Liver (tissue), 9 donors: Measurements from ENCODE around the gene TUBB6. TPM values are rescaled to one million over a fixed set of nuclear protein-coding genes. Genes with fewer than 3 reads are reported as not detected.

ENCODE experiments used
- DNase-seq: peaks from one replicate; pipeline ENCODE4 v3.0.0-alpha.2; 2017; ENCODE audit warnings: low spot score
- H3K27ac ChIP-seq, 2 donors: one replicate each; pipeline ENCODE4 v1.7.0; 2013; ENCODE audit warnings: inconsistent platforms in 2 of 2, low read length in 2 of 2, control low read depth in 1 of 2, low read depth in 1 of 2, mild to moderate bottlenecking in 1 of 2
- H3K27me3 ChIP-seq, 4 donors: one replicate each; pipeline versions ENCODE4 v1.6.1 to v1.7.0; 2013; ENCODE audit warnings: low read length in 3 of 4, inconsistent platforms in 1 of 4, mild to moderate bottlenecking in 1 of 4, moderate library complexity in 1 of 4; ENCODE audit not compliant: control insufficient read depth in 4 of 4, insufficient read depth in 4 of 4
- H3K36me3 ChIP-seq, 4 donors: one replicate each; pipeline versions ENCODE4 v1.6.1 to v1.7.0; 2013; ENCODE audit warnings: low read length in 3 of 4, mild to moderate bottlenecking in 3 of 4, low read depth in 1 of 4, moderate library complexity in 1 of 4; ENCODE audit not compliant: control insufficient read depth in 4 of 4, insufficient read depth in 3 of 4
- H3K4me1 ChIP-seq, 4 donors: one replicate each; pipeline versions ENCODE4 v1.6.1 to v1.7.0; 2013; ENCODE audit warnings: low read length in 3 of 4, mild to moderate bottlenecking in 3 of 4, moderate library complexity in 1 of 4; ENCODE audit not compliant: control insufficient read depth in 4 of 4, insufficient read depth in 4 of 4
- H3K4me3 ChIP-seq, 3 donors: one replicate each; pipeline versions ENCODE4 v1.6.1 to v1.7.0; 2013; ENCODE audit warnings: low read length in 3 of 3, control low read depth in 1 of 3, low read depth in 1 of 3, mild to moderate bottlenecking in 1 of 3
- H3K9ac ChIP-seq, 2 donors: one replicate each; pipeline ENCODE4 v1.7.0; 2013; ENCODE audit warnings: low read length in 2 of 2, mild to moderate bottlenecking in 2 of 2, moderate library complexity in 2 of 2, control low read depth in 1 of 2, low read depth in 1 of 2
- H3K9me3 ChIP-seq, 4 donors: one replicate each; pipeline versions ENCODE4 v1.6.1 to v1.7.0; 2013; ENCODE audit warnings: low read length in 3 of 4; ENCODE audit not compliant: control insufficient read depth in 4 of 4
- ATF3 ChIP-seq: IDR thresholded peaks from 2 replicates; pipeline ENCODE4 v1.6.1; 2016; ENCODE audit warnings: antibody characterized with exemption
- CTCF ChIP-seq: fragments of 150-350 bp; IDR thresholded peaks from 2 replicates; pipeline ENCODE4 v1.5.1; 2017; ENCODE audit warnings: improper control_type of control experiment, low read depth, low read length; ENCODE audit not compliant: missing input control
- EGR1 ChIP-seq, 2 donors: IDR thresholded peaks; 2 replicates each; pipeline ENCODE4 v1.6.1; 2016 to 2018; ENCODE audit warnings: antibody characterized with exemption in 2 of 2, low read depth in 2 of 2
- FOXA1 ChIP-seq: IDR thresholded peaks from 2 replicates; pipeline ENCODE4 v1.6.1; 2016; ENCODE audit warnings: antibody characterized with exemption
- FOXA2 ChIP-seq: IDR thresholded peaks from 2 replicates; pipeline ENCODE4 v1.6.1; 2016; ENCODE audit warnings: antibody characterized with exemption
- GABPA ChIP-seq, 2 donors: IDR thresholded peaks in 1 of 2; conservative IDR thresholded peaks in 1 of 2; 2 replicates each; pipeline ENCODE4 v1.6.1; 2016; ENCODE audit warnings: antibody characterized with exemption in 2 of 2, mild to moderate bottlenecking in 1 of 2, moderate library complexity in 1 of 2
- HNF4A ChIP-seq, 2 donors: conservative IDR thresholded peaks; 2 replicates each; pipeline ENCODE4 v1.6.1; 2016; ENCODE audit warnings: antibody characterized with exemption in 2 of 2, mild to moderate bottlenecking in 2 of 2
- HNF4G ChIP-seq: IDR thresholded peaks from 2 replicates; pipeline ENCODE4 v1.6.1; 2016; ENCODE audit warnings: antibody characterized with exemption
- MAX ChIP-seq: IDR thresholded peaks from 2 replicates; pipeline ENCODE4 v1.6.1; 2016; ENCODE audit warnings: antibody characterized with exemption
- NR2F2 ChIP-seq: IDR thresholded peaks from 2 replicates; pipeline ENCODE4 v1.6.1; 2016; ENCODE audit warnings: antibody characterized with exemption
- RAD21 ChIP-seq, 2 donors: IDR thresholded peaks; 2 replicates each; pipeline ENCODE4 v1.6.1; 2016; ENCODE audit warnings: antibody characterized with exemption in 2 of 2, mild to moderate bottlenecking in 2 of 2
- REST ChIP-seq: IDR thresholded peaks from 2 replicates; pipeline ENCODE4 v1.6.1; 2016; ENCODE audit warnings: antibody characterized with exemption, mild to moderate bottlenecking
- TAF1 ChIP-seq: conservative IDR thresholded peaks from 2 replicates; pipeline ENCODE4 v1.6.1; 2016; ENCODE audit warnings: antibody characterized with exemption, mild to moderate bottlenecking
- ZBTB33 ChIP-seq: IDR thresholded peaks from 2 replicates; pipeline ENCODE4 v1.6.1; 2016; ENCODE audit warnings: antibody characterized with exemption
- WGBS: extraction: QIAGEN DNeasy Blood & Tissue Kit; methylation state at CpG from one replicate; pipeline ENCODE4 v1.1.7; 2013; 5-methylcytosine and 5-hydroxymethylcytosine counted together
- polyA plus RNA-seq, 2 donors: library from polyadenylated mRNA; stranded (reverse) in 1 of 2; unstranded in 1 of 2; fragments of 200-250 nt in 1 of 2; fragments of >200 nt in 1 of 2; fragmentation: Nextera tagmentation in 1 of 2; extraction: Ambion mirVana in 1 of 2; gene quantifications; one replicate each; pipeline versions ENCODE4 v1.2.1 to v1.2.3, GENCODE V29; 2013 to 2015
- total RNA-seq, 2 donors: library from RNA; depleted of rRNA; stranded (reverse); fragments of >200 nt; gene quantifications; one replicate each; pipeline ENCODE4 v1.2.3, GENCODE V29; 2014
- donor health status: healthy.
- donor health status: healthy.
- donor health status: healthy.
- donor health status: healthy.
- donor health status: healthy.

TUBB6 gene
- total and polyA plus RNA-seq, 4 donors: 5.5 to 347 (median 17.5) TPM

GRCh38 chr18:12282442-12283039 lies 25.5 kb upstream of the TUBB6 start:
- H3K9me3 ChIP-seq: no peaks in the 10 kb centered on the region
- H3K36me3 ChIP-seq: no peaks in the 10 kb centered on the region
- TF ChIP-seq GABPA (IDR thresholded peaks at IDR 0.05 in 1 of 2, conservative IDR thresholded peaks at IDR 0.05 in 1 of 2): no peak
- TF ChIP-seq FOXA2: no peak
- TF ChIP-seq HNF4A (conservative IDR thresholded peaks at IDR 0.05): no peak
- TF ChIP-seq REST: no peak
- TF ChIP-seq TAF1: no peak
- TF ChIP-seq ATF3: no peak
- no peak for TF ChIP-seq RAD21 (IDR thresholded peaks at IDR 0.05)
- no peak for TF ChIP-seq FOXA1
- TF ChIP-seq EGR1 (IDR thresholded peaks at IDR 0.05; ENCODE audit: low read depth in 2 of 2): no peak
- no peak for TF ChIP-seq HNF4G
- TF ChIP-seq ZBTB33: no peak
- H3K4me1 ChIP-seq: no peaks in the 10 kb centered on the region
- DNase-seq: no peak
- no peak overlapping the region for H3K9ac ChIP-seq
- H3K27me3 ChIP-seq: peaks cover 0 to 3% (median 1%) of the 10 kb centered on the region in 4 donors
- H3K27ac ChIP-seq: no peak overlapping the region
- H3K4me3 ChIP-seq: no peak overlapping the region
- 80% methylated on average over 9 of the region's 9 CpGs for WGBS

- no peak overlapping the region for H3K27ac ChIP-seq
- TF ChIP-seq RAD21 (IDR thresholded peaks at IDR 0.05): no peak
- no peak for TF ChIP-seq CTCF
- TF ChIP-seq FOXA2: no peak
- TF ChIP-seq FOXA1: no peak
- no peak for TF ChIP-seq MAX
- TF ChIP-seq NR2F2: no peak
- no peak for DNase-seq
- no peak overlapping the region for H3K4me3 ChIP-seq
- no peaks in the 10 kb centered on the region for H3K36me3 ChIP-seq
- WGBS: 60% methylated on average over 6 of the region's 6 CpGs
- H3K27me3 ChIP-seq: peaks cover 0 to 3% (median 1%) of the 10 kb centered on the region in 4 donors
- peaks cover 0 to 7% (median 6%) of the 10 kb centered on the region in 4 donors for H3K4me1 ChIP-seq
- H3K9ac ChIP-seq: no peak overlapping the region
- H3K9me3 ChIP-seq: no peaks in the 10 kb centered on the region
These were observed 24.8 kb upstream of the TUBB6 start for GRCh38 chr18:12283256-12283655.
